Choroid plexus epithelial cell (primary cell): Measurements from ENCODE around the gene FREM1.

ENCODE experiments used
- DNase-seq: peaks from one replicate; pipeline ENCODE4 v3.0.0-alpha.2; 2010; ENCODE audit warnings: low read depth
- H3K4me3 ChIP-seq: 2 replicates; pipeline ENCODE4 v1.5.1; 2011; ENCODE audit warnings: low read depth, mild to moderate bottlenecking, control low read depth, low read length, moderate library complexity
- TF ChIP-seq, protein P1 (sequence below): conservative IDR thresholded peaks from 2 replicates; pipeline ENCODE4 v1.5.1; 2011; ENCODE audit warnings: low read depth, mild to moderate bottlenecking, control low read depth, inconsistent platforms, low read length, moderate library complexity

The FREM1 gene

GRCh38 chr9:14719231-14719923 is 190.9 kb downstream of the FREM1 start:
- TF ChIP-seq, protein P1, sequence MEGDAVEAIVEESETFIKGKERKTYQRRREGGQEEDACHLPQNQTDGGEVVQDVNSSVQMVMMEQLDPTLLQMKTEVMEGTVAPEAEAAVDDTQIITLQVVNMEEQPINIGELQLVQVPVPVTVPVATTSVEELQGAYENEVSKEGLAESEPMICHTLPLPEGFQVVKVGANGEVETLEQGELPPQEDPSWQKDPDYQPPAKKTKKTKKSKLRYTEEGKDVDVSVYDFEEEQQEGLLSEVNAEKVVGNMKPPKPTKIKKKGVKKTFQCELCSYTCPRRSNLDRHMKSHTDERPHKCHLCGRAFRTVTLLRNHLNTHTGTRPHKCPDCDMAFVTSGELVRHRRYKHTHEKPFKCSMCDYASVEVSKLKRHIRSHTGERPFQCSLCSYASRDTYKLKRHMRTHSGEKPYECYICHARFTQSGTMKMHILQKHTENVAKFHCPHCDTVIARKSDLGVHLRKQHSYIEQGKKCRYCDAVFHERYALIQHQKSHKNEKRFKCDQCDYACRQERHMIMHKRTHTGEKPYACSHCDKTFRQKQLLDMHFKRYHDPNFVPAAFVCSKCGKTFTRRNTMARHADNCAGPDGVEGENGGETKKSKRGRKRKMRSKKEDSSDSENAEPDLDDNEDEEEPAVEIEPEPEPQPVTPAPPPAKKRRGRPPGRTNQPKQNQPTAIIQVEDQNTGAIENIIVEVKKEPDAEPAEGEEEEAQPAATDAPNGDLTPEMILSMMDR: no peak
- no peak for DNase-seq

GRCh38 chr9:14715102-14715501 is 195.1 kb downstream of the FREM1 start:
- H3K4me3 ChIP-seq: no peak overlapping the region
- TF ChIP-seq, protein P1: no peak
- DNase-seq: peak; percentile 67

More at GRCh38 chr9:14719231-14719923, 190.9 kb downstream of the FREM1 start:
- H3K4me3 ChIP-seq: no peak overlapping the region

DNA sequence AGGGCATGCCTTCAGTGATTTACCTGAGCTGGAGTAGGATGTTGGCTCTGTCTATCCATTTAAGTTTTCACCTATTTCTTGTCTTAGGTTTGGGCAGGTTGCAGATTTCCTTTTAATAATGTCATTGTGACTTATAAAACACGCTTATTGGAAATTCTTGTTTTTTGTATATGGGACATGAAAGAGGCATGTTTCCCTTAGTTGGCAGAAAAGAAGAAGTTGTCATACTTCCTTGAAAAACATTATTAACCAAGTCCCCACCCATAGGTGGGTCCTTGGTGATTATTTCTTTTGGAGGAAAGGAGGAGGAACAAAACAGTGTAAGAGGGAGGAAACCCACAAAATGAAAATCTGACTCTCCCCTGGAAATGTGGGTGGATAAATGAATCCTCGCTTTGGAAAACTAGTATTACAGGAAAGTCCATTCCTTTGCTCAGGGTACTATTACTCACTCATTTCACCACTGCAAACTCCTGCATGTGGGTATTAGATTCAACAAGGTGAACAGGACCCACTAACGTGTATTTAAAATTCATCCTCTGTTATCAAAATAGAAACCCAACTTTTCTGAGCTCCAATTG is 197.0 kb downstream of the FREM1 start:
- TF ChIP-seq, protein P1: no peak
- H3K4me3 ChIP-seq: no peak overlapping the region
- no peak for DNase-seq

DNA sequence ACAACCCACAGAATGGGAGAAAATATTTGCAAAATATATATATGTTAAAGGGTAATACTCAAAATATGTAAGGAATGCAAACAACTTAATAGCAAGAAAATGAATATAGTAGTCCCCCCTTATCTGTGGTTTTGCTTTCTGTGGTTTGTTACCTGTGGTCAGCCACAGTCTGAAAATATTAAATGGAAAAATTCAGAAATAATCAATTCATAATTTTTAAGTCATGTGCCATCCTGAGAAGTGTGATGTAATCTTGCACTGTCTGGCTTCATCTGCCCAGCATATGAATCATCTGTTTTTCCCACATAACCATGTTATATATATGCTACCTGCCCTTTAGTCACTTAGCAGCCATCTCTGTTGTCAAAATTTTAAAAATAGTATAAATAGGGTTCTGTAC is 199.4 kb downstream of the FREM1 start:
- peak; percentile 81 for DNase-seq
- no peak overlapping the region for H3K4me3 ChIP-seq
- TF ChIP-seq, protein P1: no peak

GRCh38 chr9:14706530-14707140 is 203.6 kb downstream of the FREM1 start:
- TF ChIP-seq, protein P1: no peak
- no peak for DNase-seq
- no peak overlapping the region for H3K4me3 ChIP-seq

GRCh38 chr9:14705079-14705478 is 205.1 kb downstream of the FREM1 start:
- no peak overlapping the region for H3K4me3 ChIP-seq
- TF ChIP-seq, protein P1: no peak
- DNase-seq: no peak
